Stomach (tissue), 4 donors: Measurements from ENCODE around the gene GJD4.

ENCODE experiments used
- CTCF ChIP-seq, 7 experiments: fragments of 450-650 bp in 4 of 7; fragments of 200-600 bp in 3 of 7; sonication (generic) in 3 of 7; IDR thresholded peaks; one replicate each; pipeline ENCODE4 v1.5.1; 2016 to 2019; ENCODE audit warnings: antibody characterized with exemption in 7 of 7, control low read depth in 2 of 7, mild to moderate bottlenecking in 1 of 7
- EP300 ChIP-seq: sonication (generic); formaldehyde crosslinking; IDR thresholded peaks from one replicate; pipeline ENCODE4 v1.6.1; 2017; ENCODE audit warnings: antibody characterized with exemption
- POLR2A ChIP-seq, 4 donors: fragments of 450-650 bp; IDR thresholded peaks; one replicate each; pipeline ENCODE4 v1.6.1; 2016; ENCODE audit warnings: antibody characterized with exemption in 4 of 4, control low read depth in 2 of 4, mild to moderate bottlenecking in 1 of 4, moderate library complexity in 1 of 4
- POLR2AphosphoS5 ChIP-seq, 3 donors: sonication (generic); formaldehyde crosslinking; IDR thresholded peaks; one replicate each; pipeline ENCODE4 v1.6.1; 2016; ENCODE audit warnings: antibody characterized with exemption in 3 of 3

- no peak for TF ChIP-seq POLR2A (IDR thresholded peaks at IDR 0.05)
- no peak for TF ChIP-seq CTCF (IDR thresholded peaks at IDR 0.05)
- no peak for TF ChIP-seq POLR2AphosphoS5 (IDR thresholded peaks at IDR 0.05)
- TF ChIP-seq EP300, result no peak
Measured at GRCh38 chr10:35558276-35558675, 46.9 kb upstream of the GJD4 start.
